HT-29 (cell line): ENCODE data around the gene CBL. TPM values are rescaled to one million over a fixed set of nuclear protein-coding genes. Genes with fewer than 3 reads are reported as not detected.

Source experiments
- DNase-seq: peaks from one replicate; pipeline ENCODE4 v3.0.0-alpha.2; 2015; ENCODE audit warnings: low spot score
- total RNA-seq: library from RNA; depleted of rRNA; stranded (reverse); fragments of >200 nt; shearing (Covaris generic); gene quantifications from 2 replicates; pipeline ENCODE4 v1.2.3, GENCODE V29; 2014

The CBL gene
- total RNA-seq, 1 experiment from 2014 or later = 8.3 TPM

DNA sequence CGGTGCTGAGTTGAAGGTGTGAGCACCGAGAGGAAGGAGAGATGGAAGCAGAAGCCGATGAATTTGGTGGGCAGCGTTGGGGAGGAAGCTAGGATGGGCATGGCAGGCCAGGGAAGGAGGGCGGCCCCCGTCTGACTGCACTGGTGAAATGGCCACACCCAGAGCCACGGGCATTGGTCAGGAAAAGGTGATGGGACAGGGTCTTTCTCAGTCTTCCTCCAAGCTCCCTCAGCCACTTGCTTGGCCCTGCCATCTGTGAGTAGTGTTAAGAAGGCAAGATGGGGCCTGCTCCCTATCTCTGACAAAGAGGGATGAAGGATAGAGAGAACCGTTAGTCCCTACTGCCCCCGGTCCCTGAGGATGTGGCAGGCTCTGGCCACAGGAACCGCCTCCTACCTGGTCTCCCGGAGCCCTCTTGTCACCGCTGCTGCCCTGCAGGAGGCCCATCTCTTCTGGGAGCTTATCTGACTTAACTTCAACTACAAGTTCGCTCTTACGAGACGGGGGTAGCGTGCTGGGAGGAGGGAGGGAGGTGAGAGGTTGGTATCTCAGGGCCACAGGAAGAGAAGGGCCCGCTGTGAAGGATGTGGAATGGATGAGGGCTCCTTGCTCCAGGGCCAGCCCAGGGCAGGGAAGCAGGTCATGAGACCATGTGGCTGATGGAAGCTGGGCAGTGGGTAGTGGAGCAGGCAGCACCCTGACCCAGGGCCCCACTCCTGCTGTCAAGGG, 104.0 kb downstream of the CBL start:
- DNase-seq = no peak

DNA sequence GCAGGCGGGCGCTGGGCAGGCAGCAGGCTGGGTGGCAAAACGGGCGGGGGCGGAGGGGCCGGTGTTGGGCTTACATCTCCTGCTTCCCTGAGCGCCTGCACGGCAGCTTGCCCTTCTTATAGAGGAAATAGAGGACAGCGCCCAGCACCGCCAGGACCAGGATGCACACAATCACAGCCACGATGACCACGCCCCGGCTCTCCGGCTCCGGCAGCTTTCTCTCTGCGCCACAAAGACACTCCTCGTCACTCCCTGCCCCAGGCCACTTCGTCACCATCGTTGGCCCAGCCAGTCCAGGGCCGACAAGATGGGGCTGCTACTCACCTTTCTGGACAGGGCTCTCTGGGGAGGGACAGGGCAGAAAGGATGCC, 104.5 kb downstream of the CBL start:
- no peak for DNase-seq

DNA sequence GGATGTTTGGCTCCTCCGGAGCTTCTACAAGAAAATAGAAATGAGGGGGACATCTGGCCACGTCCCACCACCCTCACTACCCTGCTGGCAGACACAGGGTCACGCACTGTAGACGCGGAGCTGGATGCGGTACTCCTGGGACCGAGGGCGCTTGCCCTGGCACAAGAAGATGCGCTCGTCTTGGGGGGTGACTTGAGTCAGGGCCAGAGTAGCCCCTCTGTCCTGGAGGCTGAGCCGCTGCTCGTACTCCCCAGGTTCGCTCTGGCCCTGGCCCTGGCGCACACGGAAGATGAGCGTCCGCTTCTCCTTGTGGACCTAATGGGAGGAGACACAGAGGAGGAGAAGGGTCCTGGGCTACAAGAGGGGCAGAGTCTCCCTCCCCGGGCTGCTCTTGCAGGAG, 108.6 kb downstream of the CBL start:
- no peak for DNase-seq

DNA sequence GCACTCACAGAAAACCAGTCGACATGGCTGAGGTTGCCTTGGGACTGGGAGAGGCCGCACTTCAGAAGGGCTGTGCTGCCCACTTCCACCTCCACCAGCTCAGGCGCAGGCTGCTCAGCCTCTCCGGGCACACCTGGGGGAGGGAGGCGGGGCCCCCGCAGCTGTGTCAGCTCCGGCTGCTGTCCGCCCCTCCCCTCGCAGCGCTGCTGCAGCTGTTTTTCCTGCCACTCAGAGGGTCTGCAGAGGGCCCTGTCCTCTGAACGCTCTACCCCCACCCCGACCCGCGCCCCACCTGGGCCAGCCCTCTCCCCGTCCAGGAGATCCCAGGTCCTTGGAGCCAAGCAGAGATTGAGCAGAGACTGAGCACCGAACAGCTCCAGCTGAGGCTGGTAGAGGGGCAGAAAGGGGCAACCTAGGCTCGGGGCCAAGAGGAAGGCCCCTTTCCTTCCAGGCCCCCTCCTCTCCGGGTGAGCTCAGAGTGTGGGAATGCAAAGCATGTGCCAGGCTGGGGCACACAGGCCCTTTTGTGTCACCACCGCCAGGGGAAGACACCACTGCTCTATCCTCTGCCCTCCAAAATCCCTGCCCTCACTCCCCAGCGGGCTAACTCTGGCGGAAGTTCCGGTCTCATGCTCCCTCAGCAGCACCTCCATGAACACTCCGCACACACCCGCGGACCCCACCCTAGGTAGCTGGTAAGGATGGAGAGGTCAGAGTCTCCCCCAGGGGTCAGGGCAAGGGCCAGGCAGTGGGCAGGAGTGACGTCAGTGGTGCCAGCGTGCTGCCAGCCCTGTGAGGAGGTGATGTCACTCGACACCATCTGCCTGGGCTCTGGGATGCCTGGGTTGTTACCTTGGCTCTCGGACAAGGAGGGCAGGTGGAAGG, 109.2 kb downstream of the CBL start:
- DNase-seq = peak; percentile 72

DNA sequence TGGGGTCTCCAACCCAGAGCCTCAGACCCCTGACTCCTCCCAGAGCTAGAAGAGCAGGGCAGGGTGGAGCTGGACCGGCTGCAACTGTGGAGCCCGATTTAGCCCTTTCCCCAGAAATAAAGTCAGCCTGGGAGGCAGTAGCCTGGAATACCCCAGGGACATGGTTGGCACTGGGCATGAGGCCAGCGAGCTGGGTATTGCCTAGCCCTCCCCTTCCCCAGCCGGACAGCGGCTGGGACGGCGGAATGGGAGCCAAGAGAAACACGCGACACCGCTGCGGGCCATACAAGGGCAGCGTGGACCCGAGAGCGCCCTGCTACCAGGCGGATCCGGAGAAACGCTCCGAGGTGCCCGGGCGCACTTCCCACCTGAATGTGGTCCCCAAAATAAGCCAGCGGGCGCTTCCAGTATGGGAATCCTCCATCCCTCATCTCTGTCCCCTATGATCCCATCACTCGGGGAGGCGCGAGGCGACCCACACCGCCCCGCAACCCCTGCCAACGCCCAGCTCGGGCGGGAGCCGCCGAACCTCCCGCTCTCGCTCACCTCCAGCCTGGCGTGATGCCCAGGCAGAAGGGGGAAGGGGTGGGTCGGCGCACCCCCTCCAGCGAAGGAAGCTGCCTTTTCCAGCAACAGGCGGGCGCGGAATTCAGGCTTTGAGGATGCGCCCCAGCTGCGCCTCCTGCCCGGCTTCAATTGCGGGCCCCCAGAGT, 110.0 kb downstream of the CBL start:
- peak; percentile 59 for DNase-seq

DNA sequence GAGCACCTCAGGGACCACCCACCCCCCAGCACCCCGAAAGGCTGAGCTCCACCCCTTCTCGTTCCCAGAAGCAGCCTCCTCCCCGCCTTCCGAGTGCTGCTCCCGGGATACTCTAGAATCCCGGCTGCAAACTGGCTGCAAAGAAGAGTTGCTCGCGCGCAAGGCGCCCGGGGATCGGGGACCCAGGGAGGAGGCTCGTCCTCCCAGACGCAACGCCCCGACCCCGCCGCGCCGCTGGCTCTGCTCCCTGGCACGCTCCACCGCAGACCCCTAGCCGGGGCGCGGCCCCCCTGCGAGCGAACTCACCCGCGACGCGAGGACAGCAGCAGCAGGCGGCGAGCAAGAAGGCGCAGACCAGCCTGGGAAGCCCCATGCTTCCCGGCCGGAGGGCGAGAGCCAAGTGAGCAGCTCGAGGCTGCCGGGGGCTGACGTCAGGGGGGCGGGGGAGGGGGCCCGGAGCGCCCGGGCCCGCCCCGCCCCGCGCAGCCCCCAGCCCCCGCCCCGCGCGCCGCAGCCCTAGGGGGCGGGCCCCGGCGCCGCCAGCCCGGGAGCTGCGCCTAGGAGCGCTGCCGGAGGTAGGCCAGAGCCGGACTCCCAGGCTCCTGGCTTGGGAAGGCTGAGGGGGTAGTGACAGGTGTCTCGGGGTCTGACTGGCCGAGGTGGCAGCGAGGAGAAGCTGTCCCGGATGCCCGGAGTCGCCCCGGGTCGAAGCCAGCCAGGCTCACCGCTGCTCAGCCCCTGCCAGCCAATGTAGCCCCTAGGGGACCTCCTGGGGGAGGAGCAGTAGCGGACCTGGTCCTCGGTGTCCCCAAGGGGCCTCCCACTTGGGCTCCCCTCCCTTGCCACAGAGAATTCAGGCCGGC, 110.8 kb downstream of the CBL start, which contains the start of gene MCAM:
TSS of gene MCAM (minus strand) at position 402 of the 863 bp plus-strand sequence. CDS start at position 373, 29 bp downstream.
- DNase-seq = peak; percentile 44

DNA sequence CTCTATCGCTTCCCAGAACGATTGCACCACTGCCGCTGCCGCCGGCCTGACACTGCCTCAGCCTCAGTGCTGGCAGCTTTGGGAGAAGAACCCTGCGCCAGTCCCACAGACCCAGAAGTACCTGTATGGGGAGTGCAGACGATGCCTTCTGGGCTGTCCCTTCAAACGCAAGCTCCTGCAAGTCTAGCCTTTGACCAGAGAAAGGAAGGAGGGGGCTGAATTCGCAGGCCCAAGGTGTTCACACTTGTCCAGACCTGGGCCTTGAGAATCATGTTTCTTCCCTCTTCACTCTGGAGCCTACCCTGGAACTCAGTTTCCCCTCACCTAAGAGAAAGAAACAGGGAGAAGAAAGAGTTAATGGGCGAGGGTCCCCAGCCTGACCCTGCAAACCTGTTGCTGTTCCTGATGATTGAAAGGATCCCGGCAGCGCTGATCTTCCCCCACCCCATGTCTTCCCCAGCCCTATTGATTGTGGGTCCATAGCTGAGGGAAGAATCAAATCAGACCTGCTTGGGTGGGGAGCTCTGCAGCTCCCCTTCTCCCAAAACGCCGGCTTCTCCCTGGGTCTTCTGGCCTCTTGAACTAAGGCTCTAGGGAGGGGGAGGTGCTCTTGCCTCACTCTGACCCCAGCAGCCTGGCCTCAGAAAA, 111.6 kb downstream of the CBL start:
- DNase-seq = no peak

DNA sequence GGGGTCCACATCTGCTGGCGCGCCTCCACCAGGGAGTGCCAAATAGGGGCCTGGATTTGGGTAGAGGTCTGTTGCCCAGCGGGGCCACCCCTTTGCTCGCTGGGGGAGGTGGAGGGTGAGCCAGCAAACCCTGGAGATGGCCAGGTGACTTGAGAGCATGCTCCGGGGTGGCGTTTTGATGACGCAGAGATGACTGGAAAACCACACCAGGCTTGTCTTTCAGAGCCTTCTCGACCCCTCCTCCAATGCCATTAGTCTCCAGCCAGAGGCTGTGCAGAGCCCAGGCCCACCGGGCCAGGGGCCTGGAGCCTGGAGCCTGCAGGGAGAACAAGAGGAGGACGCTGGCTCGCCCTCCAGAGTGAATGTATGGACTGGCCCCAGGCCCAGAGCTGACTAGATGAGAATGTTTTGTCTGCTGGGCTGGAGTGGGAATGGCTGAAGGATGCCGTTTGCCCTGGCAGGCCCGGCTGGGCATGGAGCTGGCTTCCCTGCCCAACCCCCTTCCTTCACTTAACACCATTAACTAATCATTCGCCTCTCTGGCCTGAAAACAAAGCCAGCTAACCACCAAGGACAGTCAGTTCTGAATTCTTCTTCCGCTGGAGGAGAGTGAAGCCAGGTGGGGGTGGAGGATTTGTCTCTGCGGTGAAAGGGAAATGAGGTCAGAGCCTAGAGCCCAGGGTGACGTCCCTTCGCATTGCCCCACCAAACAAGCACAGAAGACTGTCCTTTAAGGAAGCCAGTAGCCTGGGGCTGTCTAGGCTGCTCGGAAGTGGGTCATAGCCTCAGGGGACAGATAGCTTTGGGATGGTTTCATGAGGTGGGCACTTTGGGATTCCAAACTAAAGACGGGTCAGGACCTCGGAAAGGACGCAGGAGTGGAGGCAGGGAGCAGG, 112.3 kb downstream of the CBL start:
- peak; percentile 56 for DNase-seq

DNA sequence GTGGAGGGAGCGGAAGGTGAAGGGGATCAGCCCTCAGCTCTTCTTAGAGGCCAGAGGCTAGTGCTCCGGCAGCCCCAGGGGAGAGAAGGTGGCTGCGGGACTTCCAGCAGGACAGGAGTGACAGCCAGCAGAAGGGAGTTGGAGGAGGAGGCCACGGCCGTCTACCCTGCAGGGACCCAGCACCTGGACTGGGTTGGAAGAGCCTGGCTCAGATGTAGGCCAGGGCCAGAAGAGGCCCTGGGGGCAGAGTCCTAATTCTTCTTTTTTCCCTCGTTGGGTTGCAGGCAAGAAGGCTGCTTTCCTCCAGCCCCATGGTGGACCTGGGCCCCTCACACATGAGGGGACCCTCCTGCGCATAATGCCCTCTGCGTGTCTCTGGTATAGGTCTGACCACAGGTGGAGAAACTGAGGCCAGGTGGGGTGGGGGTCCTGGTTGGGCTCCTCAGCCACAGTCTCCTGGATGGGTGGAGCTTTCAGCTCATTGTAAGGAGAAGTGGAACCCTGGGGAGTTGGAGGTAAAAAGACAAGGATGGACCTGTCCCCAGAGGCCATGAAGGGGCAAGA, 113.1 kb downstream of the CBL start:
- DNase-seq = no peak

DNA sequence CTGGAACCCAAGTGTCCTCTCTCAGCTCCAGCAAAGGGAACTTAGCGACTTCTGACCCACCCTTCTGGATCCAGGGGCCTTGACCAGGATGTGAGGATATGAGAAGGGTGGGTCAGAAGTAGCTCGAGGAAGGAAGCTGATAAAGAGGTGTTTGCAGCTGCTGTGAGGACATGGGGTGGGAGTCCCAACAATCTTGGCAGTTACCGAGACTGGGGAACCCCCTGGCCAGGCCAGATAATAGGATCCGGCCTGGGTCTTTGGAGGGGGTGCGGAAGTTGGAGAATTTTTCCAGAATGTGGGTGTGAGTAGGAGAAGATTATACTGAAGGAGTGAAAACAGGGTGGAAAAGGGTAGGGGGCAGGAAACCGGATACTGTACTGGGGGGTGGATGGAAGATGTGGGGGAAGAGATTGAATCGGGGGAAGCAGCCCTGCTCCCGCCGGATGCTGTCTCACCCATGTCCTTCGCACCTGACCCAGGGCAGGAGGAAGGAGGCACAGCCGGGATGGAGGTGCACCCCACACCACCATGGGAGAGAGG, 113.6 kb downstream of the CBL start:
- peak; percentile 62 for DNase-seq

DNA sequence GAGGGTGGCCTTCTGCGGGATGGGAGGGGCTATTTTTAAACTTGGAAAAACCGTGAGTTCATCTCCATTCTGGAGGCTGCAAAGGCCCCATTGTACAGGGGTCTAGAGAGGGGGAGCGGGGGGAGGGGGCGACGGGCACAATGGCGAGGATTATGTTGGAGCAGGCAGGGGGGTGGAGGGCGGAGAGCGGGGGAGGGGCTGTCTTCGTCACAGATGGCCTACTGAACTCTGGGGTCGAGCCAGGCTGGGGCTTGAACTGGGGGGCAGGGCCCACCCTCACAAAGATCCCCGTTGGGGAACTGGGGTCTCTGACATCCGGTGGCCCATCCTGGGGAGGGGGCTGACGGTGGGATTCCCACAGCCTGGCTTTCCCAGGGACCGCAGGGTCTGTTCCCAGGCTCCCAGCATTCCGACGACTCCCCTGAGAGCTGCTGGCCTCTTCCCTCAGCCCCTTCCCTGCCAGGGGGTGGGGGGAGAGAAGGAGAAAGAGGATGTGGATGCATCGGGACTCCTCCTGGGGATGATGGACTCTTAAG, 114.2 kb downstream of the CBL start:
- no peak for DNase-seq

DNA sequence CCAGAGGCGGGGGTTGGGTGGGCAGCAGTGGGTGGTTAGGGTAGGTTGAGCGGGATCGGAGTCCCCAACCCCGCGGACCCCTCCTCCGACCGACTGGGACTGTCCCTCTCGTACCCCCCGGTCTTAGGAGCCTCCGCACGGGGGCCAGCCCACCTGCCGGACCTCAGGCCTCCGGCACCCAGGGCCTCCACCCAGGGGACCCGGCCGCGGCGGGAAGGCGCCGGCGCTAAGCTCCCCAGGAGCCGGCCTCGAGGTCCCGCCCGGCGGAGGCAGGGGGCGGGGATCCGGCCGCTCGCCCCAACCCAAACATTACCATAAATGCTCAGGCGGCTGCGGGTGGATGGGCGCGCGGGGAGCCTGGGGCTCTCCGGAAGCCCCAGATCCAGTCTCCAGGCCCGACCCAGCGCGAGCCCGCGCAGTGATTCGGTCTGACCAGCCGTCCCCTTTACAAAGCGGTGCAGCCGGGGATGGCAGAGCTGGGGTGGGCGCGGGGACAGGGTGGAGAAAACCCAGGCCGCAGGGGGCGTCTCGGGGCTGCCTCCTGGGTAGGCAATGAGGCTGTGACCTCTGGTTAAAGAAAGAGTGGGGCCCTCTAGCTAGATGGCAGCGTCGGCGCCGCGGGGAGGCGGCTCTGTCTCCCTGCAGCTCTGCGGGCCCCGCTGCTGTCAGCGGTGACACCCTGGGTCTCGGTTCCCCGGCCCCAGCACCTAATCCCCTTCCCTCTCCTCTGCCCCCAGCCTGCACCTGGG, 114.8 kb downstream of the CBL start:
- peak; percentile 72 for DNase-seq

DNA sequence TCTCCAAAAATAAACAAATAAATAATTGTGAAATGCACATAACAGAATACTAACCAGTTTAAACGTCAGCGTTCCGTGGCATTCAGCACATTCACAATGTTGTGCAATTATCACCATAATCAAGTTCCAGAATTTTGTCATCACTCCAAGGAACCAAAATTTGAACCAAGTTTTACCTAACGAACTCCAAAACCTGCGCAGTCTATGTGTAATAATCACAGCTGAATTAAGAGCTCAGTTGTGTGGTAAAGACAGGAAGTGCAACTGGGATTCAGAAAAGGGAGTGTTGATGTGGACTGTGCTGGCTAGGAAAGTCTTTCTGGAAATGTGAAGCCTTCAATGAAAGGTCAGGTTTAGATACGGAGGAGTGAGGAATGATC, 116.2 kb downstream of the CBL start:
- no peak for DNase-seq

DNA sequence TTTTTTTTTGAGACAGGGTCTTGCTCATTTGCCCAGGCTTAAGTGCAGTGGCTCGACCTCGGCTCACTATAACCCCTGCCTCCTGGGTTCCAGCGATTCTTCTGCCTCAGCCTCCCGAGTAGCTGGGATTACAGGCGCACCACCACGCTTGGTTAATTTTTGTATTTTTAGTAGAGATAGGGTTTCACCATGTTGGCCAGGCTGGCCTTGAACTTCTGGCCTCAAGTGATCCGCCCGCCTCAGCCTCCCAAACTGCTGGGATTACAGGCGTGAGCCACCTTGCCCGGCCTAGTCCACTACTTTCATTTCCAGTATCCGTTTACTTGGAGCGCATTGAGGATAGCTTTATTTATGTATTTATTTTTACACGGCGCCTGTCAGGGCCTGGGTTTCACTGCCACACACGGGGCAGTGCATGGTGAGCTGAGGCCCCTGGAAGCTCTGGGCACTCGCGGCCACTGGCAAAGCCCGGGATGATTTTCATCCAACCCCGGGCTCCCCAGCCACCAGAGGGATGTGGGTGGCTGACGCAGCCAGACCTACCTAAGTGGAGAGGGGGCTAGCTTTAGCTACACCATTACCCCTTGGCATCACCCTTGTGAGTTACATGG, 116.9 kb downstream of the CBL start:
- DNase-seq = no peak

DNA sequence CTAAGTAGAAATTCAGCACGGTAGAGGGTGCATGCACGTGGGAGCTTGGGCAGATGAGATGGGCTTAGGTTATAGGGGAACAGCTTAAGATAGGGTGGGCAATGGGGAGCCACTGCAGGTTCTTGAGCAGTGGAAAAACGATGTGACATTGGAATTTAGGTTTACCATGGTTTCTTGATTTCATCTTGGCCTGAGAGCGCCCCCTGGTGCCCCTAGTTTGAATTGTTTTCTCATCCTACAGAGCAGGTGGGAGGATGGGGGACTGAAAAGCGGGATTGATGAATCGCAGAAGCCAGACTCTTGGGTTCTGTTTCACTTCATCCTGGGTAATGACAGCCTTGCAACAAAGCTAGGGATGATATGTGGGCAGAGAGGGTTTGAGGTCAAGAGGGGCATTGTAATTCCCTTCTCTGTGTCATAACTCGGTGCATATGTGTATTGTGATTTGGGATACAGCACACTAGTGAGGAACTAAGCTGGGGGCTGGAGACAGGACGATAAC, 117.4 kb downstream of the CBL start:
- peak; percentile 90 for DNase-seq

DNA sequence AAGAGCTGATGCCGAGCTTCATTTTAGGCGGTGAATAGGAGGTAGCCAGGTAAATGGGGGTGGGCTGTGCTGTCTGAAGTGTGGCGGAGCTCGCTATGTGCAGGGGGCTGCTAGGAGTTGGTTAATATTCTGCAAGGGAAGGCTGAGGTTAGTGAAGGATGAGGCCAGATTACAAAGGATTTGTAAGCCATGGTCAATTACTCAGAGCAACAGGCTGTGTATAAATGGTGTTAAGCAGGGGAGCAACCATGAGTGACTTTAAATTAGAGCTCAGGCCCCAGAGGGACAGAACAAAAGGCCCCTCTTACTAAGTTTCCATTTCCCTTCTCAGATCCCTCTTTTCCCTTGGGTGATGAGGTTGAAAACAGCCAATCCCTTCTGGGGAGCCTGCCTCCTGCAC, 118.0 kb downstream of the CBL start:
- DNase-seq = no peak

DNA sequence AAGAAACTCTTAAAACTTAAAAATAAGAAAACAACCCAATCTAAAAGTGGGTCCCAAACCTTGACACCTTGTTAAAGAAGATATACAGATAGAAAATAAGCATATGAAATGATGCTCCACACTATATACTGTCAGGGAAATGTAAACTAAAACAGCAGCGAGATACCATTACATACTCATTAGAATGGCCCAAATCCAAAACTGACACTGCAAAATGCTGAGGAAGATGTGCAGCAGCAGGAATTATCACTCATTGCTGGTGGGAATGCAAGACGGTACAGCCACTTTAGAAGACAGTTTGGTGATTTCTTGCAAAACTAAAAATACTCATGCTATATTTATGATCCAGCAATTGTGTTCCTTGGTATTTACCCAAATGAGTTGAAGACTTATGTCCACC, 123.2 kb downstream of the CBL start:
- no peak for DNase-seq
